Activated naive CD4-positive, alpha-beta T cell treated with anti-CD3 and anti-CD28 coated beads for 36 hours (primary cell): ENCODE data around the gene CIDEB. TPM values are rescaled to one million over a fixed set of nuclear protein-coding genes. Genes with fewer than 3 reads are reported as not detected.

ENCODE experiments used
- CTCF ChIA-PET: fragments of 350-600 bp; sonication (Branson Sonifier 250); formaldehyde crosslinking; loops from one replicate; lab custom pipeline; 2021; ENCODE audit warnings: antibody characterized with exemption; lab: Charles Lee
- DNase-seq: peaks from one replicate; pipeline ENCODE4 v3.0.0-alpha.2; 2020
- H3K27ac Mint-ChIP-seq: one replicate; pipeline ENCODE4 v1.8.0; 2021; ENCODE audit warnings: mild to moderate bottlenecking, mixed read lengths
- H3K27me3 Mint-ChIP-seq: one replicate; pipeline ENCODE4 v1.8.0; 2021; ENCODE audit warnings: low read depth, mixed read lengths
- H3K36me3 Mint-ChIP-seq: one replicate; pipeline ENCODE4 v1.8.0; 2021; ENCODE audit warnings: low read depth, mixed read lengths
- H3K4me1 Mint-ChIP-seq: one replicate; pipeline ENCODE4 v1.8.0; 2021; ENCODE audit warnings: low read depth, mixed read lengths
- H3K4me3 Mint-ChIP-seq: one replicate; pipeline ENCODE4 v1.8.0; 2021; ENCODE audit warnings: mild to moderate bottlenecking, moderate library complexity, mixed read lengths
- H3K9me3 Mint-ChIP-seq: one replicate; pipeline ENCODE4 v1.8.0; 2021; ENCODE audit warnings: mixed read lengths
- intact Hi-C: fragments of 100-400 bp; cut with micrococcal nuclease; formaldehyde crosslinking; loops from one replicate; pipeline ENCODE4 v1.15.1; 2023
- total RNA-seq, 2 experiments: library from RNA; stranded (reverse); gene quantifications; one replicate each; pipeline ENCODE4 v1.2.3, GENCODE V29; 2021

CIDEB gene
- total RNA-seq, 2 experiments from 2014 or later, result 10.9 to 15.1 TPM

DNA sequence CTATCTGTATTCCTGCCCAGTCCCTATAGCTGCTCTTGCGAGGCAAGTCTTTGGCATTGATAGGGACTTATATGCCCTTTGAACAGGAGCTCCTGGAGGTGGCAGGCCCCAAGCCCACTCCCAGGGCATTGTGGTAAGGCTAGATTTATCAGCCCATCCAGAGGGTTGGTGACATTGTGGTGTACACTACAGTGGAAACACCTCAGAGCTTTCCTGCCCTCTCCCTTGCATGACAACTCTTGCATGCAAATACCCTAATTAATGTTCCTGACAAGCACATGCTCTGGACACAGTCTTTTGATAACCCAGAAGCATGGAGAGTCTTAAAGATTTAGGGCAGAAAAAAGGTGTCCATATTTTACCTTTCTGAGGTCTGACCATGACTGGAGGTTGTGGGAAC, 32.8 kb upstream of the CIDEB start:
- Mint-ChIP-seq H3K36me3 (peaks cover 2% of the 10 kb centered on the region), H3K9me3 (no peaks in the 10 kb centered on the region), H3K4me1 (peaks cover 19% of the 10 kb centered on the region), H3K4me3 (no peak overlapping the region), H3K27me3 (peaks cover 8% of the 10 kb centered on the region), H3K27ac (no peak overlapping the region)
- CTCF ChIA-PET, result interaction anchor here (1.0 to 25.1 kb wide), 7 partner anchors 9 to 125 kb away, joined by 3 to 617 read pairs (median 5); partner anchors contain the start of genes CBLN3, KHNYN and MDP1
- intact Hi-C loops, result loop anchor here (1.0 to 2.0 kb wide), 2 partner anchors 26 to 90 kb away; no protein-coding TSS in a partner anchor
- no peak for DNase-seq

DNA sequence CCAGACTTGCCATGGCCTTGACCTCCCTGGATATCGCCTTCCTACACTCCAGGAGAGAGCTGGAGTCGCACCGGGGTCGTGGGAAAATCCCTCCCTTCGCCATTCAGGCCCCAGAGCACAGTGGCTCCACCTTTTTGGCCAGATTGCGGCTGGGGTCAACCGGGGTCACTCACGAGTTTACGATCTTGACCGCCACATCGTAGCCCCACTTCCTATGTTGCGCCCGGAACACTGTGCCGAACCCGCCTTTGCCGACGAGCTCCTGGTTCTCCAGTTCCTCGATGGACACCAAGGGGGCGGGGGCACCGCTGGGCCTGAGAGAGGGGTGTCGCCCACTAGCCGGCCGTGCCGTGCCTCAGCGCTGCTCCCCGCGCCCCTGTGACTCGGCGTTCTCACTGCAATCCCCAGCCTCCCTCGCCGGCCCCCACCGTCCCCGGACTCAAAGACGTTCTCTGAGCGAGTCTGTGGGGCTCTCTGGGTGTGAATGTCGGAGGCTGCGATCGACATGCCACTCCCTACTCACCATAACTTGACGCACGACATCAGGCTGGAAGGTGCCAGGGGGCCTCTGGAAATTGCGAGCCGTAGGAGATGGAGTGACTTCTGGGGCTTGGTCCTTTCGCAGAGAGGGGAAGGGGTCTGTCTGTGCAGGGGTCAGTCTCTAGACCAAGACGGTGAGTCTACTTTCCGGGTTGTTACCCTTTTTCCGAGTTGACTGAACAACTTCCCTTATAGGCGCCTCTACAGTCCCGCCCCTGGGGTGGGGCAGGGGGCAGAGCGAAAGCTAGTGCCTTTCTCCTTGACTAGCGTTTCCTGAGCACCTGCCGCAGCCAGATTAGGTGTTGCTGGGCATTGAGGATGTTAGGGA, 31.7 kb upstream of the CIDEB start, which contains the start of gene RIPK3:
Gene RIPK3, minus strand, starts transcription at position 708 of the 868 bp plus-strand sequence. Its CDS starts 165 bp downstream, at position 543.
- Mint-ChIP-seq H3K9me3 (no peaks in the 10 kb centered on the region), H3K36me3 (peaks cover 7% of the 10 kb centered on the region), H3K4me1 (peaks cover 26% of the 10 kb centered on the region), H3K4me3 (peak within 1 kb of the TSS; percentile 89), H3K27ac (peak within 1 kb of the TSS; percentile 67), H3K27me3 (peaks cover 11% of the 10 kb centered on the region)
- CTCF ChIA-PET, result interaction anchor here (0.7 to 25.1 kb wide), 10 partner anchors 8 to 124 kb away, joined by 3 to 617 read pairs (median 4); partner anchors contain the start of genes CBLN3, CIDEB, KHNYN and MDP1
- intact Hi-C loops, result loop anchor here (1.0 to 10.0 kb wide), 3 partner anchors 27 to 815 kb away; no protein-coding TSS in a partner anchor
- peak; percentile 84 for DNase-seq

DNA sequence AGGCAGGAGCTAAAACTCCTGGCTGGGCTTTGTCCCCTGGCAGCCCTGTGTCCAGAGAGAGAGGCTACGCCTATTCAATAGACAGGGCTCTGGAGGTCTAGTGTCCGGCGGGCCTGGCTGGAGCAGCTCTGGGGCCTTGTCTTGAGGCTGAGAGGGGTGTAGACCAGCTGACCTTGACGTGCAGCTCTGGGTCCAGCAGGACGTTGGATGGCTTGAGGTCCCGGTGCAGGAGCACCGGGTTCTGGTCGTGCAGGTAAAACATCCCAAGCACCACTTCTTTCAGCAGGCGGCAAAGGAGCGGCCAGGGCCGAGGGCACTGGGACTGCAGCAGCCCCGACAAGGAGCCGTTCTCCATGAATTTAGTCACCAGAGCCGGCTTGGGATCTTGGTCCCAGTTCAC, 31.1 kb upstream of the CIDEB start:
- intact Hi-C loops, result loop anchor here (10.0 kb wide), 1 partner anchor 816 kb away; no protein-coding TSS in a partner anchor
- Mint-ChIP-seq H3K4me3 (peak overlapping the region; percentile 89), H3K27ac (no peak overlapping the region), H3K27me3 (peaks cover 15% of the 10 kb centered on the region), H3K9me3 (no peaks in the 10 kb centered on the region), H3K36me3 (peaks cover 7% of the 10 kb centered on the region), H3K4me1 (peaks cover 28% of the 10 kb centered on the region)
- CTCF ChIA-PET, result interaction anchor here (0.7 to 25.1 kb wide), 5 partner anchors 12 to 103 kb away, joined by 3 to 617 read pairs (median 3); partner anchors contain the start of genes CBLN3, CIDEB and KHNYN
- DNase-seq, result no peak

DNA sequence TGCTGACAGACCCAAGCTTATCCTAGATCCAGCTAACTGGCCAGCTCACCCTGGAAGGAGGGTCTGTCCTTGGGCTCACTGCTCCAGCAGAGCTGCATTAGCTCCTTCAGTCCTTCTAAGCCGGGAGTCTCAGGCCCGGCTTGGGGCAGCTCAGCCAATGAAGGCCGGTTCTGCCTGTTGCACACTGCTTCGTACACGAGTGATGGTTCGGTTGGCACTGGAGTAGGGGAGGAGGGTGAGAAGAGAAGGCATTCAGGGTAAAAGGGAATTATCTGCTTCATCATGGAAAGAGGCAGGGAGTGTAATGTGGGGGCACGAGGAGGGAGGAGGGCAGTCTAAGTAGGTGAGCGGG, 30.0 kb upstream of the CIDEB start:
- intact Hi-C loops, result loop anchor here (10.0 kb wide), 1 partner anchor 817 kb away; no protein-coding TSS in a partner anchor
- H3K9me3 Mint-ChIP-seq, result no peaks in the 10 kb centered on the region
- CTCF ChIA-PET, result interaction anchor here (0.9 to 25.1 kb wide), 8 partner anchors 9 to 96 kb away, joined by 3 to 617 read pairs (median 4); partner anchors contain the start of genes CBLN3, CIDEB, KHNYN and TINF2
- H3K4me3 Mint-ChIP-seq, result peak overlapping the region; percentile 13
- H3K27ac Mint-ChIP-seq, result peak overlapping the region; percentile 44
- H3K36me3 Mint-ChIP-seq, result peaks cover 7% of the 10 kb centered on the region
- peaks cover 35% of the 10 kb centered on the region for H3K4me1 Mint-ChIP-seq
- DNase-seq, result no peak
- H3K27me3 Mint-ChIP-seq, result peaks cover 19% of the 10 kb centered on the region

DNA sequence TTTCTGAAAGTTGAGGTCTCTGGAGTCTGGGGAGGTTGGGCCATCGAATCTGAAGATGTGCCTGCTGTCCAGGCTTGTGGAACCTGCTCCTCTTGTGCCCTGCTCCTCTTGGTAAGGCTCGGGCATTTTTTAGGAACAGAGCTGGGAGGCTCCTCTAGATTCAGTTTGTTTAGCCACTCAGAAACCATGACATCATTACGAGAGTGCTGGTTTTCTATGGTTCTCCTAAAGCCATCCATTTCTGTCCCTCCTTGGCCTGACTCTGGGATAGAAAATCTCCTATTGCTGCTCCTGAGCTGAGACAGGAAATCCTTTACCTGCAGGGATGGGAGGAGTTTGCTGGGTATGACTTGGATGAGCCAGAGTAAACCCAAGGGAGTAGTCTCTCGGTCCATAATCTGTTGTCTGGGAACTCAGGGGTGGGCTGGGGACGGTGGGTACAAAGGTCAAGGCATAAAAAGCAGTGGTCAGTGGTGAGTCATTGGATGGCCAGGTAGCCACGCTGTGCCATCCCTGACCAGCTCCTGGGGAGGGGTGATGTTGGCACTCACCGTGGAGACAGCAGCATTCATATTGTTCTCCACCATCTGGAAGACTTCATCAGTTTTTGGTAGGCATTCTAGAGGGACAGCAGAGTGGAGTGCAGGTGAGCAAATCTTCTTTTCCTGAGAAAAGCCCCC, 29.5 kb upstream of the CIDEB start:
- peaks cover 7% of the 10 kb centered on the region for H3K36me3 Mint-ChIP-seq
- no peaks in the 10 kb centered on the region for H3K9me3 Mint-ChIP-seq
- peaks cover 39% of the 10 kb centered on the region for H3K4me1 Mint-ChIP-seq
- intact Hi-C loops, result loop anchor here (10.0 kb wide), 1 partner anchor 818 kb away; no protein-coding TSS in a partner anchor
- H3K27ac Mint-ChIP-seq, result no peak overlapping the region
- no peak overlapping the region for H3K4me3 Mint-ChIP-seq
- peaks cover 20% of the 10 kb centered on the region for H3K27me3 Mint-ChIP-seq
- no peak for DNase-seq
- CTCF ChIA-PET, result interaction anchor here (0.9 to 25.1 kb wide), 10 partner anchors 8 to 102 kb away, joined by 3 to 617 read pairs (median 4); partner anchors contain the start of genes CBLN3, CIDEB, KHNYN and TINF2

DNA sequence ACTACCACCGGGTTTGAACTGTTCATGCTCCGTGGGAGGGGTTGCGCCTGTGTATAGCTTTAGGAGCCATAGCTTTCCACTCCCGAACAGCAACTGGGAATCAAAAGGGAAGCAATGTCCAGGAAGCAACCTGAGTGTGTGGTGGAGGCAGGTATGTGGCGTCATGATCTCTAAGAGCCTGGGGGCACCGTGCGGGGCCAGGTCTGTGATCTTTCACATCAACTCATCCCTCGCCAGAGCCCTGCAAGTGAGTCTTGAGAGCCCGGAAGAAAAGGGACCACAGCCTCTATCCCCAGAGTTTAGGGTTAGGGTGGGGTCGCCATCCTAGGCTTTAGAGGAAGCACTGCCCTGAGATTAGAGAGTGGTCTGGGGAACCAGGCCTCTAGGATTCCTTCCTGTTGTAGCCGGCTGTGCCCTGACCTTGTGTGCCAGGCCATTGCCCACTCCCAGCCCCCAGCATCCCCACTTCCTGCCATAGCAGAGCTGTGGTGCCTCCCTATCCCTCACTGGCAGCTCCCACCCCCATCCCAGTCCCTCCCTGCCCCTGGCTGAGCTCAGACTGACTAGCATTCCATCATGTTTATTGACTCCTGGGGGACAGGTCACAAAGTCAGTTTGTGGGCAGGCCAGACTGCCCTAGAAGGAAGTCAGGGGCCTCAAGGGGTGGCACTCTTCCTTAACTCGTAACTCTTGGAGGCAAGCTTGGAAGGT, 27.8 kb upstream of the CIDEB start:
- peaks cover 7% of the 10 kb centered on the region for H3K36me3 Mint-ChIP-seq
- peak overlapping the region; percentile 9 for H3K4me3 Mint-ChIP-seq
- H3K4me1 Mint-ChIP-seq, result peaks cover 44% of the 10 kb centered on the region
- no peaks in the 10 kb centered on the region for H3K9me3 Mint-ChIP-seq
- no peak for DNase-seq
- H3K27ac Mint-ChIP-seq, result no peak overlapping the region
- CTCF ChIA-PET, result interaction anchor here (1.1 to 25.1 kb wide), 6 partner anchors 9 to 106 kb away, joined by 3 to 617 read pairs (median 6); partner anchors contain the start of genes CBLN3, KHNYN and SDR39U1
- intact Hi-C loops, result loop anchor here (10.0 kb wide), 1 partner anchor 819 kb away; no protein-coding TSS in a partner anchor
- H3K27me3 Mint-ChIP-seq, result peaks cover 24% of the 10 kb centered on the region

DNA sequence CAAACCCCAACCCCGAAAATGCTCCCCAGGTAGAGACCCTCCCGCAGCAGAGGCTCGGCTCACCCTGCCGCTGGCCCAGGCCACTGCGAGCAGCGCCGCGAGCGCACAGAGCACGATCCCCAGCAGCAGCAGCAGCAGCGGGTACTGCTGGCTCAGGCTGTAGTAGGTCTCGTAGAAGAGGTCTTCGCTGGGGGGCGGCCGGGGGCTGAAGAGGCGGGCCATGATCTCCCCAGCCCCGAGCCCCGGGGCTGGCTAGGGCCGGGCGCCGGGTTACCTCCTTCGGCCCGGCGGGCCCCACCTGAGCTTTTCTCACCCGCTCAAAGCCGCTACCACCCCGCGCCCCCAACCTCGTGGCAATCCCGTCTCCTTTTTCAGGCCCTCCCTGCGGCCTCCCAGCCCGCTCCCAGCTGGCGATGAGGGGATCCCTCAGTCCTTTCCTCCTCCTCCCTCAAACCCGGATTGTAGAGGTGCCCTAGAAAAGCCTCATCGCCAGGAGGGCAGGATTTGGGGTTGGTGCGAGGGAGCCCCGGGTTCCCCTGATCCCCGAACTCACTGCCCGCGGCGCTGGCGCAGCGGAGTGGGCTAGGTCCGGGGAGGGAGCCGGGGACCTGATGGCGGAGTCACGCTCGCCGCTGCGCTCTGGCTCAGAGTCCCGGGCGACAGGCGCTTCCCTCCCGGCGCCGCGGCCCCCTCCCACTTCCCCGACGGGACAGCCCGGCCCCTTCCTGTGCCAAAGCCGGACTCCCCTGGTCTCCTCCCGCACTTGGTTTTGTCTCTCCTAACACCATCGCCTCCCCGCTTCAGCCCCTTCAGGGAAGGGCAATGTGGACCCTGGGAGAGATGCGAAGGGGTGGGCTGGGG, 26.9 kb upstream of the CIDEB start, which contains the start of gene ADCY4:
Gene ADCY4, minus strand, starts transcription at position 641 of the 861 bp plus-strand sequence. Its CDS starts 419 bp downstream, at position 222.
- Mint-ChIP-seq H3K36me3 (peaks cover 7% of the 10 kb centered on the region), H3K4me3 (peak within 1 kb of the TSS; percentile 48), H3K27me3 (peaks cover 24% of the 10 kb centered on the region), H3K4me1 (peaks cover 39% of the 10 kb centered on the region), H3K9me3 (no peaks in the 10 kb centered on the region), H3K27ac (no peak within 1 kb of the TSS)
- intact Hi-C loops, result loop anchor here (10.0 kb wide), 1 partner anchor 820 kb away; no protein-coding TSS in a partner anchor
- no peak for DNase-seq
- CTCF ChIA-PET, result interaction anchor here (1.0 to 25.1 kb wide), 10 partner anchors 7 to 95 kb away, joined by 3 to 617 read pairs (median 9); partner anchors contain the start of genes CBLN3, CIDEB, KHNYN and LTB4R

DNA sequence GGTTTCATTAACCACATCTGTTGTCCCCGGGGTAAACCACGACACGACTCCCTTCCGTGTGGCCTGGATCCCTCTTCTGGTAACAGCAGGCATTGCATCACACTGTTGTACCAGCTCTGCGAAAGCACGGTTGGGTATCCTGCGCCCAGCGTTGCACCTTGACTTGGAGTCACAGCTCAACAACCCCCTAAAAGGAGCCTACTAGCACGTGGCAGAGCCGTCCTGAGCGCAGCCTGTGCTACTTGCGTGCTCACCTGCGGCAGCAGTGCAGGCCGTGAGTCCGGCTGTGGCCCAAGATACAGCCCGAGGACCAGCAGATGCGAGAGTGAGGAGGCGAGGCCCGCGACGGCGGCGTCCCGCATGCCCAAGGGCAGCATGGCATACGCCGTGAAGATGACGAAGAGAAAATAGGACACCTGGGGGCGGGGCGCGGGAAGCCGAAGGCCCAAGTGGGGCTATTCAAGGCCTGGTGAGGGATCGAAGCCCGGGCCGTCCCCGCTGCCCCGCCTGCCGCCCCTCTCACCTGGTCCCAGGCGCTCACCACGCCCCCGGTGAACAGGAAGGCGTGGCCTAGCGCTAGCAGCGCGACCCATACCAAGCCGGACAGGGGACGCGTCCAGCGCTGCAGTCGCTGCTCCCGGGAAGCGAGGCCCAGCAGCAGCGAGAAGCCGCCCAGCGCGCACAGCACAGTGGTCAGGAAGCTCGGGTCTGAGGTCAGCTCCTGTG, 24.7 kb upstream of the CIDEB start:
- Mint-ChIP-seq H3K4me1 (peaks cover 28% of the 10 kb centered on the region), H3K27ac (no peak overlapping the region), H3K27me3 (peaks cover 24% of the 10 kb centered on the region), H3K4me3 (peak overlapping the region; percentile 71), H3K36me3 (peaks cover 7% of the 10 kb centered on the region), H3K9me3 (no peaks in the 10 kb centered on the region)
- CTCF ChIA-PET, result interaction anchor here (0.6 to 25.1 kb wide), 31 partner anchors 8 to 226 kb away, joined by 3 to 617 read pairs (median 5); partner anchors contain the start of genes CBLN3, CIDEB, KHNYN and LTB4R
- peak; percentile 91 for DNase-seq
- intact Hi-C loops, result loop anchor here (1.0 to 10.0 kb wide), 7 partner anchors 21 to 822 kb away; partner anchors contain the start of genes DHRS1, LTB4R, MDP1 and NOP9

DNA sequence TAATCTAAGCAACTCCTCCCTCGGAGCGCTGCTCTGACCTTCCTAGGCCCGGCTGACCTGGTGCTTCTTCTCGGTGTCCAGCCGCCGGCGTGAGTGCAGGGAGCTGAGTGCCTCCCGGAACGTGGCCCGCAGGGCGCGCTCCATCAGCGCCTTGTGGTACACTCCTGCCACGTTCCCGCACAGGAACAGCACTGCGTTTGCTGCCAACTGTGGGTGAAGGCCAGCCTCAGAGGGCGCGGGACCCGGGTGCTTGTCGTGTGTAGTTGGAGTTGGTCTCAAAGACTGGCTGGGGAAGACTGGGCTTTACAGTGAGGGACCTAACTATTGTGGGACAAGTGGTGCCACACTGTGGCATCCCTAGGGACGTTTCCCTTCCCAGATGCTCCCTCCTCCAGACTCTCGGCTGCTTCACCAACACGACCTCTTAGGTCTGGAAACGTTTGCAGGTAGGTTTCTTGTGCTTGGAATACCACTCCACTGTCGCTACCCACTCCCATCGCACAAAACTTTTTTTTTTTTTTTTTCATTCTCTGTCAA, 24.0 kb upstream of the CIDEB start:
- no peak overlapping the region for H3K27ac Mint-ChIP-seq
- no peak for DNase-seq
- CTCF ChIA-PET, result interaction anchor here (0.7 to 25.1 kb wide), 19 partner anchors 9 to 227 kb away, joined by 3 to 617 read pairs (median 4); partner anchors contain the start of genes CBLN3, CIDEB, KHNYN and LTB4R
- intact Hi-C loops, result loop anchor here (1.0 to 10.0 kb wide), 7 partner anchors 20 to 823 kb away; partner anchors contain the start of genes DHRS1, LTB4R, MDP1 and NOP9
- H3K9me3 Mint-ChIP-seq, result no peaks in the 10 kb centered on the region
- H3K4me3 Mint-ChIP-seq, result peak overlapping the region; percentile 71
- peaks cover 30% of the 10 kb centered on the region for H3K4me1 Mint-ChIP-seq
- peaks cover 7% of the 10 kb centered on the region for H3K36me3 Mint-ChIP-seq
- peaks cover 24% of the 10 kb centered on the region for H3K27me3 Mint-ChIP-seq
